HG02798 (cell line): ENCODE results near the gene ATP2B2.

Experiments used
- ATAC-seq: cut with Tn5 transposase; IDR thresholded peaks from one replicate; pipeline ENCODE4 v1.9.1; 2021; ENCODE audit warnings: mild to moderate bottlenecking; ENCODE audit not compliant: unreplicated experiment, poor library complexity

ATP2B2 gene

DNA sequence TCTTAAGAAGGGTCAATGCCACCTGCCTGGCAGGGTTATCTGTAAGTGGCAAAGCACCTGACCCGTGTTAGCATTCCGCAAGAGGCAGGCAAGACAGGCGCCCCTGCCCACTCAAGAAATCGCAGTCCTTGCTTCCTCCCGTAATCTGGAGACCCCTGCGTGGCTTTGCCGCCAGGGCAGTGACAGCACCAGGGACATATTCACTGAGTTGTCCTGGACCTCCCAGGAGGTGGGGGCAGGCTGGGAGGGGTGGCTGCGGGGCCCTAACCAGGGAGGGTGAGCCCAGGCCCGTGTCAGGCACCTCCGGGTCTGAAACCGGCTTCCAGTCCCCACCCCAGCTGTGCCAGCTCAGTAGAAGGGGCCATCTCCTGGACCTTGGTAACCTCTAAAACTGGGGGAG is 168.6 kb downstream of the ATP2B2 start:
- ATAC-seq, result no peak

DNA sequence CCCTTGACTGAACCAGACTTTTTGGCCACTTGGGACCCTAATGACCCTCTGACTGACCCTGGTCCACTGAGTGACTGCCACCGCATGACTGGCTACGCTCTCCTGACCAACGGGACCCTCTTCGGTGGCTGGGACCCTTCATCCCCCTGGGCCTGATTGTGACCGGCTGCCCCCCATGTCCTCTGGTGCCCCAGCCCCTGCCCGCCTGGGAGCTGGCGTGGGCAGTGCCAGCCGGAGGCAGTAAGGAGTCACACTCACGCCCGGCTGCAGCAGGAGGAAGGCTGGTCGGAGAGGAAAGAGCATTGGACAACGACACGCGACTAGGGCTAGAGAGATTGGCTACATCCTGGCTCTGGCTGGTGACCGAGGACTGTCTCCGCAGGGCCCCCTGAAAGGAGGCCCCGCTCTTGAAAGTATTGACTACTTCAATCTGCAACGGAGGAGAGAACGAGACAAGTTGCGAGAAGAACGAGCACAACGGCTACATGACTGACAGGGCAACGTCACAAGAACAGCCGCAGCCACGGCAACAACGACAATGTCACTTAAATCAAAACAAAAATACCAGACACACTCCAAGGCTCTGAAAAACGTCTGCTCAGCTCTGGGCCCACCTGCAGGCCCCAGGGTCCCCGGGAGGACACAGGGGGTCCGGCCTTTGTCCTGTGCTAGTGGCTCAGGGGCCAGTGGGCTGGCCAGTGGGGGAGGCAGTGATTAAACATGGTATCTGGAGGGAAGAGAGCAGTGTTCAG is 169.3 kb downstream of the ATP2B2 start:
- no peak for ATAC-seq

DNA sequence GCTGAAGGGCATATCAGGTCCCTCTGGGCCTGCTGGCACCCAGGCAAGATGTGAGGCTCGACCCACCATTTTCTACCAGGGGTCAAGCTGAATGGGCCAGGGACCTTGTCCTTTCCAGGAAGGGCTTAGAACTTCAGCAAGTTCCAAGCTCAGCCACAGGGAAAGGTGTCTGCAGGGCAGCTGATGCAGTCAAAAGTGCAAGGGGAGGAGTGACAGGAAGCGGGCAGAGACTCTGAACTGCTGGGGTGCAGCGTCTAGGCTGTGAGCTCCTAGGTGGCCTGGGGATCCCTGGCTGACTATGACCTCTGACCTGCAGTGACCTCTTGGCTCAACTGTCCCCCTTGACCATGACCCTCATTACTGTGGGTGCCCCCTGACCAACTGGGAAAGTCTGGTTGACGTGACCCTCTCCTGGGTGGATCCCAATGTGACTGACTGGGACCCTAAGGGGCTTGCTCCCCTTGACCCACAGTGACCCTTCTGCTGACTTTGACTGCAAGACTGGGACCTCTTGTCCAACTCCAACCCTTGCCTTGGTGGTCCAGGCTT is 170.1 kb downstream of the ATP2B2 start:
- no peak for ATAC-seq

DNA sequence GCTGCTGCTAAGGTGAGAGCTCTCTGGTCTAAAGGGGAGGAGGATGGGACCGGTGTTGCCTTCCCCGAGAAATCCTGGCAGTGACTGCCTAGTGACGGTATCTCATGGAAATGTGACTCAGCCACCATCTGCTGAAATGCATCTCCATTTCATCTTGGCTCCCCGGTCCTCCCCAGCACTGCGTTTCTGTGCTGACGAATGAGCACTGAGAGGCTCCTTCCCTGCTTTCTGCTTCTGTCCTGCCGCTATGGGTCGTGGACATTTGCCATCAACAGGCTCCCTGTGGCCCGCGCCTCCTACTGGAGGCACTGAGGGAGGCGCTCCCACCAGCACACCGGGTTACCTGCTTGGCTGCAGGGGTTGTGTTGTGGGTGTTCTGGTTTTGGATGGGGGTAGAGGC is 170.9 kb downstream of the ATP2B2 start:
- no peak for ATAC-seq

DNA sequence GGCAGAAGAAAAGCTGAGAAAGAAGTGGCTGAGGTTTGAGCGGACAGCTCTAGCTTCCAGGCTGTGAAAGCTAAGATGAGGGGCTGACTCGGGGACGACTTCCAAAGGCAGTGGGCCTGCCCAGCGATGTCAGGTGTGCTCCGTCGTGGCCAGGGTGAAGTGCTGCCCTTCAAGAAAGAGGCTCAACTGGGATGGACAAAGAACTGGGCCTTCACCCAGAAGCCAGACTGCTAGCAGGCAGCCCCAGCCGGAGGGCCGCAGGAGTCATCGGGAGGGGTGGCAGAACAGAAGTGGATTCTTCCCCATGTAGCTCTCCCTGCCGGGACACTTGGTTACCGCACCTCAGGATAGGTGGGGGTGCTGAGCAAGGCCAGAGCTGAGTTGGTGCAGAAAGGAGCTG is 171.3 kb downstream of the ATP2B2 start:
- no peak for ATAC-seq

DNA sequence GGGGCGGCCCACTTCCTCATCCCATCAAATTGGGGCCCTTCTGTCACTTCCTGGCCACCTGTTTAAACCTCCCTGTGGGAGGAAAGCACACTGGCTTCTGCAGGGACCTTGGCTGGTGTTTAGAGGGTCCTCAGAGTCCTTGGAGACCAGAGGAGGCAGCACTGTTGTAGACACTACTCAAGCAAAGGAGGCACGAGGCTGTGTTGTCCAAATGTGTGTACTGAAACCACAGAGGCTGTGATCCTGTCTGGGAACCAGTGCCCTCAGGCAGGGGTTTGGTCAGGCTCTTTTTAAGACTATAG is 172.1 kb downstream of the ATP2B2 start:
- ATAC-seq, result no peak

DNA sequence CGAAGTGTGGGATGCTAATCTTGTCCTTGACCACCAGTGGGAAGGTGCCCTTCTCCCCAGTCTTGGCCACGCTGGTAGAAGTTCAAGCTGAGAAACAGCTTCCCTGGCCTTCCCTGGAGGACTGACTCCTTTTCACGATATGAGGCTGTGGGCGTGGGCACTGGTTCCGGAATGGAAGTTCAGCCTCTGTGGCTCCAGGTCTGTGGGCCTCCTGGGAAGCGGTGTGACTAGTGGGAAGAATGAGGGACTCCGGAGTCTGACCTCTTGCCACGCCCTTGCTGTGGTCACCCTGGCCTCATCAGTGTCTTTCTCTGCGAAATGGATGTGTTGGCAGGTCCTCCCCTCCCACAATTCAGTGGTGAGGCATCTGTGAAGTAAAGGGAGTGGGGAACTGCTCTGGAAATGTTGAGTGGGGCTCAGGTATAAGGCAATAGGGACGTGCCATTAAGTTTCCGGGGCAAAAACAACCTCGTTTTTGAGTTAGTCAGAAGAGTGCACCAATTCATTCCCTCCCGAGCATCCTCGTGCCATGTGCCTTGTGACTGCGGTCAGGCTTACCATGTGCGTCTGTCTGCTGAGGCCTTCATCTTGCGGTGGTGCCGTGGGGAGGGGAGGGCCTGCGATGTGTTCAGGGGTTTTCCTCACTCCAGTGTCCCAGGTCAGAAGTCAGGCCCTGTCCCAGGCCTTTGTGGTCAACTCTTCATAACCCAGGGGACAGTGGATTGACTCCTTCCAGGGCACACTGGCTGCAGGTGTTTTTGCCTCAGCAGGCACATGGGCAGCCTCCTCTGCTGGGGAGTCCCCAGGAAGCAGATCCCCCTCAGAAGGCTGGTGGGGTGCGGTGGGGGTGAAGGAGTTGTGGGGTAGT is 172.7 kb downstream of the ATP2B2 start:
- ATAC-seq, result no peak

DNA sequence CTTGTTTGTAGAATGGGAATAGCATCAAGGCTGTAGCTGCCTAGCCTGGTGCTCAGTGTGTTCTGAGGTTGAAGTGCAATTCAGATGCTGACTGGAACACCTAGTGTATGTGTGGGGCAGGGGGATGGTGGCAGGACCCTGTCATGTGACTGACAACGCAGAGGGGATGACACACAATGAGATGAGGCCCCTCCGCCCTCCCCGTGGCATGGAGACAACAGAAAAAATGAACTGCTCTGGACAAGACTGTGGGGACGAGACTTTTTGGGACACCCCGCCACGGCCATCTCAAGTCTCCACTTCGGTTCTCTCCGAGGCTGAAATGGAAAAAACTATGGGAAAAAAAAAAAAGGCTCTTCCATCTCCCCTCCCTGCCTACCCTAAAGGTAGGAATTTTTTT is 174.1 kb downstream of the ATP2B2 start:
- no peak for ATAC-seq

DNA sequence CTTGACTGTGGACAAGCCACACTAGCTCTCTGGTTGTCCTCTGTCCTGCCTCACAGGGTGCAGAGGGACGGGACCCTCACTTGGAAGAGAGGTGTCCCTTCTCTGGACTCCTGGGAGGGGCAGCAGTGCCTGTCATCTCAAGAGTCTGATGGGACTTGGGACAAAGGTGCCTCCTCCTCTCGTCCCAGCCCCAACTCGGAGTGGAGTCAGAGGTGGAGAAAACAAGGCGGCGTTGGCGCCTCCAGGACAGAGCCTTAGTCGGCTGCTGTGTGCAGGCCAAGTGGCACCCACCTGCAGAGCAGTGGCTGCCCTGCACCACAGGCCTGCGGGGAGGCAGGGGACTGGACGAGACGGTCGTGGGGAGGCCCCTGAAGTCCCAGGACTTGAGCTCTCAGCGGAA is 175.1 kb downstream of the ATP2B2 start:
- ATAC-seq, result no peak

DNA sequence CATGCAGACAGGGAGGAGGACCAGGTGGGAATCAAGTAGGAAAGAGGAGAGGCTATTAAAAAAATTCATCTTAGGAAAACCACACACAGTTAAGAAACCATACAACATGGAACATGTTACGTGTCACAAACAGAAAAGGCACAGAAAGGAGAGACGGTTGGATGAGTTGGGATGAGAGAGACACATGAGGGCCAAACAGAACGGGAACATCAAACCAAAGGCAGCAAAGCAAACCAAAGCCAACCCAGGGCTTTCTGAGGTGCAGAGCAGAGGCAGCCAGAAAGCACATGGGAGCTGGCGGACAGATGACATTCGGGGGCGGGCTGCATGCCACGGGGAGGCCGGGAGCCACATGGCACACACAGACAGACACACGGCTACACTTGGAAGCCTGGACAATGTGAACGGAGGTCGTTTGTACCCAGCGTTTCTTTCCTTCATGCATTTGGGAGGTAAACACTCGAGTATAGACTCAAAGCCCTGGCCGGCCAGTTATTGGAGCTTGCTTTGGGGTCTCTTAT is 175.8 kb downstream of the ATP2B2 start:
- ATAC-seq, result no peak

DNA sequence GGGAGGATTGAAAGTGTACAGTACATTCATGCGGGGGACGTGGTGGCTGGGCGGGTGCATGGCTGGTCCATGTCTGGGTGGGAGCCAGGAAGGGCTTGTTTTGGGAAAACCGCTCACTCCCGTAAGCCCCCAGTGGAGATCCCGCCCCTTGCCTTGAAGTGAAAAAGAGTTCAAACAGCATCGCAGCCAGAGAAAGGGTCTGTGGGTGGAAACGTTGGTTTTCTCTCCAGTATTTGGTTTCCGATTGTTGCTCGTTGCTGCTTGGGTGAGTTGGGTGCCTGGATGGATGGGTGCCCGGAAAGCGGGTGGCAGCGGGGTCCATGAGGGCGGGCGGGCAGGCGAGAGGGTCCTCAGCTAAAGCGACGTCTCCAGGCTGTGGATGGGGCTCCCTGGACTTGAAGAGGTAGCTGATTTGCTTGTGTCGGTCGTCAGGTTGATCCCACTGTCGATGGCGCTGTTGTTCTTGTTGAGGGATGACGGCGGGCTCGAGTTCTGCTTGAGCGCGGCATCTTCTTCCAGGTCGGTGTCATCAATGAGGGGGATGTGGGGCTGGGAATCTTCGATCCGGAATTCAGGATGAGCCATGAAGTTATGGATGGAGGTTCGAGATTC is 176.8 kb downstream of the ATP2B2 start:
- ATAC-seq, result no peak

DNA sequence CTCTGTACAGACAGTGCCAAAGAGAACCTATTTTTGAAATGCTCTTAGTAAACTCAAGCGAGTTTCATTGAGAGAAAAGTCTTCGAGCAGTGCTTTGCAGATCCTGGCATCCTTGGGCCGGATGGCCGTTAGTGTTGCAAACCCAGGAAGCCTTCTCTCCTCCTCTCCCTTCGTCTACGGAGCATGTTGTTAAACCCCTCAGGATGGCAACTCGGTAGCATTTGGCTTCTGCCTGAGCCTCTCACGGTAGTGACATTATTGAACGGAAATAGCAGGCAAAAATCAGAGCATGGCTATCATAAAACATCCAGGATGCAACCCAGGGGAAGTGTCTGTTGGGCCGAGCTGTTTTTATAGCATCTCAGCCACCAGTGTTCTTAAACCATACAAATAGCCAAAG is 177.8 kb downstream of the ATP2B2 start:
- no peak for ATAC-seq

DNA sequence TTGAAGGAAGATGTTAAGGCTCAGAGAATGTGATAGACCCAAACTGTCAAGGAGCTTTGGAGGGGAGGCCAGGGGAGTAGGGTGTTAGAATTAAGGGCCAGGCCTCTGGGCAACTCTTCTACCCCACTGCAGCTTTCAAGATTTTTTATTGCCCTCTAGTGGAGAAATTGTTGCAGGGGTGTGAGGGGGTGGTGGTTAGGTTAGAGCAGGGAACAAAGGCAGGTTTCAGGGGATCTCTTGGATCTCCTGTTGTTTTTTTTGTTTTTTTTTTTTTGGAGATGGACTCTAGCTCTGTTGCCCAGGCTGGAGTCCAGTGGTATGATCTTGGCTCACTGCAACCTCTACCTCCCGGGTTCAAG is 183.1 kb downstream of the ATP2B2 start:
- ATAC-seq, result no peak

DNA sequence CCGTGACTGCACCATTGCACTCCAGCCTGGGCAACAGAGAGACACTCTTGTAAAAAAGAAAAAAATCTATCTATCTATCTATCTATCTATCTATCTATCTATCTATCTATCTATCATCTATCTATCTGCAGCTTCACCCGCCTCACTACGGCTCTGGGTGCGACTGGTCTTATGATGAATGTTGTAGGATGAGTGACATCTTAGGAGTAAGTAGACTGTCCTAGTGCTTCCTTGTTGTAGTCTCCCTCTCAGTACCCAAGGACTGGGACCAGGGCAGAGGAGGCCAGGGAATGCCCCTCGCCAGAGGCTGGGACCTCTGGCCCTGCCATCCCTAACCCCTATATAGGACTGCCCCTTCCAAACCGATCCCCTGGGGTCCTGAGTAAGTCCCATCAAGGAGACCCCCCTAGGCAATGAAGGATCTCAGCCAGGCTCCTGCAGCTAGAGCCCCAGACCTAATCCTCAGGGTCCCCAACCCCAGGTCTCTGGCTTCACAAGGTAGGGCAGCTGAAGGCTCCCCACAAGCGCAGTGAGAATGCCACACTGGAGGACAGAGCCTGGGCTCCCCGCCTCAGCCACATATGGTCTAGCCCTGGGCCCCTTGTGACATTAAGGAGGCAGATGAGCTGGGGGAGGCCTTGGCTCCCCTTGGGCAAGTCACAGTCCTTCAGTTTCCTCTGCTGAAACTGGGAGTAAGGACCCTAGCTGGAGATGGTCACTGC is 183.6 kb downstream of the ATP2B2 start:
- ATAC-seq, result no peak

DNA sequence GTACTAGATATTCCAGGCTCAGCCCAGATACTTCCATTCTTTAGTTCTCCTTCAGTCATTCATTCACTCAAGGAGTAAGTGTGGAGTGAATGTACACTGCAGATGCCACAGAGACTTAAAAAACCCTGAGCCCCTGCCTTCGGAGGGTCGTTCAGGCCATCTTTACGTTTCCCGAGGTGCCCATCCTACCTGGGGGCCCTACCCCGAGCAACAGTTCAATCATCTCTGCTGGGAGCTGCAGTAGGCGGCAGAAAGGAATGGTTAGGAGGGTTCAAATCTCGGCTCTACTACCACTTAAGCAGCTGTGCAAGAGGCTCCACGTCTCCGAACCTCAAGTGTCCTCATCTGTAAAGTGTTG is 185.1 kb downstream of the ATP2B2 start:
- no peak for ATAC-seq

DNA sequence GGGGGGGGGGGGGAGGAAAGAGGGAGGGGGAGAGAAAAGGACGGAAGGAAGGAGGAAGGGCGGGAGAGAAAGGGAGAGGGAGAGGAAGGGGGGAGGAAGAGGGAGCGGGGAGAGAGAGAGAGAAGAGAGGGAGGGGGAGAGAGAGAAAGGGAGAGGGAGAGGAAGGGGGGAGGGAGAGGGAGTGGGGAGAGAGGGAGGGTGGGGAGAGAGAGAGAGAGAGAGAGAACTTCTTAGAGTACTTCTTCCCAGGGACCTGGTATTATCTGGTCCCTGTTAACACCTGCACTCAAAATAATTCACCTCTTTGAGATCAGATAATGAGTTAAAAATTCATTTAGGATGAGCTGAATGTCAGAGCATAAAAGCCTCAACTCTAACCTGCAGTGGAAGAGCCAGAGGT is 185.6 kb downstream of the ATP2B2 start:
- no peak for ATAC-seq

DNA sequence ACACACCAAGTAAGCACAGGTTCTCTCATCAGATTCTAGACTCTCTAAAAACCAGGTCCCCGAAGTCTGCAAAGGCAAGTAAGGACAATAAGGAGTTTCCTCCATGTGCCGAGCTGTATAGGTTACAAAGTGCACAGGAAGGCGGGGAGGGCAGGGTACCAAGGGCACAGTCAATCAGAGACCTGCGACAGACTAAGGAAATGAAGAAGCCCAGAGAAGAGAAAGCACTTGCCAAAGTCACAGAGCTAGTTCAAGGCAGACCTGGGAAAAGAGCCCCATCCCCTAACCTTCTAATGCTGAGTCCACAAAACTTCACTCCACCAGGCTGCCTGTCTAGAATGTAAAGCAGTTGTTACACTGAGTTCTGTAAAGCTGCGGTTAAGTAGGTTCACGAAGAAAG is 186.1 kb downstream of the ATP2B2 start:
- no peak for ATAC-seq

DNA sequence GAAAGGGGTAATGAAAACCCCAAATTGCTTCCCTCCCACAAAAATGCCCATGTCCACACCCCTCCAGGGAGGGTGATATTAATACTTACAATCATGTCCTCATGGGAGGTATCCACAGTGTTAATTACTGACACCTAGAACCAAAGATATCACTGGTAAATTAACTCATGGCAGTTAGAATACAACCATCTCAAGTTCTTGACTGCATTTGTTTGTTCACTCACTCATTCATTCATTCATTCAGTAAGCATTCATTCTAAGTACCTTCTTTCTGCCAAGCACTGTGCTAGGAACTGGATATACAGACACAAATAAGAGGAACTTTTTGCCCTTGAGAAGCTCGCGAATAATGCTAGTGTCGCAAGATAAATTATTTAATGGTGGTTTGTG is 187.4 kb downstream of the ATP2B2 start:
- no peak for ATAC-seq

DNA sequence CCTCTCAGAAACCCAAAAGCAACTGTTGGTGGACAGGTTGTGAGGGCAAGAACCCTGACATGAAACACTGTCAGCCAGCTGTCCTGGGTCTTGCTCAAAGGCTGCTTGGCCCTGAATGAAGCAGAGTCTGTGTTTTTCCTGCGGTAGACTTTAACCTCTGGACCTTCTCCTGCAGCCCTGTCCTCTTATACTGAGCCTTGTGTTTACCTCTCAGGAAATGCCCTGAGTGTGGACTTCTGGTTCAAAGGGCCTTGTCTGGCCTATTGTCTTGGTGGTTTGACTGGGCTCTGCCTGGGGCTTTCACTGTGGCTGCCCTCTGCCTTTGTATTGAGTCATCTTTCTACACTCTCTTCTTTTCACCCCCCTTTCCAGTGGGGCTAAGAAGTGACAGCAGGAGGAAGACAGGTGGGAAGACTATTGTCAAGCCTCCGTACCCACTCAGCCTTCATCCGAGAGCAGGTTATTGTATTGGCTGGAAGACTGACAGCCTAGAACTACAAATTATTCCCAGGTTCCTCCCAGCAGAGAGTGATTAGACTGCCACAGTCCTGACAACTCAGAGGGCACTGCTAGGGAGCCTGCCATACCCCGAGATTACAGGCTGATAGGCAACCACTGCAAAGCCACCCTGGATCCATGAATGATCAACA is 187.9 kb downstream of the ATP2B2 start:
- ATAC-seq, result no peak

DNA sequence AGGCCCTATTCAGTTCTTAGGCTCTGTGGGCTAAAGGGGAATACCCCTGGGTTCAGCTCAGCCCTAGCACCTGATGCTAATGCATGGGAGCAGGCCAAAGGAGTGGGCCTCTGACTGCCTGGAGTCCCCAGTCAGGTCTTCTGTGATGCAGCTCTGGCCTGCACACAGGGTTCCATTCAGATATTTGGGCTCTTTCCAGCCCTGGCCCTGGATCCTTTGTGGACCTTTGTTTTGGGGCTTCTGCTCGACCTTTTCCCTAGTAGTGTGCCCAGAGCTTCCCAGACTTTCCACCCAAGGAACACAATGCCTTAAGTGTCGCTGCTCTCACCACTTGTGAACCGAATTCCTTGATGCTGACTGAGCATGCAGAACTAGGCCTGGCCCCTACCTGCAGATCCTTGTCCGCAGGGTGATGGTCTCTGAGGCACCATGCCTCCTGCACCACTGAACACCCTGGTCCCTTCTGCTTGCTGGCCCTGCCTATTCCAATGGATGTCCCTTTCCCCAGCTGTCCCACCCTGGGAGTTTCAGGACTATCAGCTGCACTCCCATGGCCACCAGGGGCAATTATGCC is 189.5 kb downstream of the ATP2B2 start:
- no peak for ATAC-seq
